Activated naive CD8-positive, alpha-beta T cell treated with anti-CD3 and anti-CD28 coated beads for 36 hours (primary cell): Measurements from ENCODE around the gene DYNC1H1. TPM values are rescaled to one million over a fixed set of nuclear protein-coding genes. Genes with fewer than 3 reads are reported as not detected.

Experiments used
- DNase-seq: peaks from one replicate; pipeline ENCODE4 v3.0.0; 2021
- H3K27ac Mint-ChIP-seq: one replicate; pipeline ENCODE4 v1.8.0; 2022; ENCODE audit warnings: mild to moderate bottlenecking, moderate library complexity, mixed read lengths
- H3K27me3 Mint-ChIP-seq: one replicate; pipeline ENCODE4 v1.8.0; 2022; ENCODE audit warnings: mild to moderate bottlenecking, mixed read lengths
- H3K36me3 Mint-ChIP-seq: one replicate; pipeline ENCODE4 v1.8.0; 2021; ENCODE audit warnings: mild to moderate bottlenecking, mixed read lengths
- H3K4me1 Mint-ChIP-seq: one replicate; pipeline ENCODE4 v1.8.0; 2021; ENCODE audit warnings: mixed read lengths
- H3K4me3 Mint-ChIP-seq: one replicate; pipeline ENCODE4 v1.8.0; 2022; ENCODE audit warnings: mild to moderate bottlenecking, moderate library complexity, mixed read lengths
- H3K9me3 Mint-ChIP-seq: one replicate; pipeline ENCODE4 v1.8.0; 2022; ENCODE audit warnings: mixed read lengths
- total RNA-seq, 2 experiments: library from RNA; stranded (reverse); gene quantifications; one replicate each; pipeline ENCODE4 v1.2.3, GENCODE V29; 2021

The DYNC1H1 gene
- total RNA-seq, 2 experiments from 2014 or later = 216 to 227 TPM

DNA sequence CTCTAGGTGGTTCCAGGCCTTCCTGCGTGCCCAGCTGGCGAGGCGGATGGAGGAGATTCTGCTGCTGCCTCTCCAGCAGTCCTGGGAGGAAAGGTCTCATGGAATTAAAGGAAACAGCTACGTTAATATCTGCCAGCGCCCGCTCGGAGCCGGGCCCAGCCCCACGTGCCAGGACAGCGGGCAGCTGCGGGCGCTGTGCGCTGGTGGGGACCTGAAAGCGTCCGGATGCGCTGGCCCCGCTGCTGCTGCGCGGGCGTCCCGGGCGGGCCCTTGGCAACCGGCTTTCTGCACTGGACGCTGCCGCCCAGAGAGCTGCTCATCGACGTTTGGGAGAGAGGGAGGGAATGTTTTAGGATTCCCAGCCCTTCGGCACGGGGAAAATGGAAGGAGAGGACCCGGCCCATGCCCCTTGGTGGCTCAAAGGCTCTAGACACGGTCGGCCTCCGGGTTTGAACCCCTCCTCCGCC is 8.6 kb upstream of the DYNC1H1 start:
- DNase-seq = no peak

DNA sequence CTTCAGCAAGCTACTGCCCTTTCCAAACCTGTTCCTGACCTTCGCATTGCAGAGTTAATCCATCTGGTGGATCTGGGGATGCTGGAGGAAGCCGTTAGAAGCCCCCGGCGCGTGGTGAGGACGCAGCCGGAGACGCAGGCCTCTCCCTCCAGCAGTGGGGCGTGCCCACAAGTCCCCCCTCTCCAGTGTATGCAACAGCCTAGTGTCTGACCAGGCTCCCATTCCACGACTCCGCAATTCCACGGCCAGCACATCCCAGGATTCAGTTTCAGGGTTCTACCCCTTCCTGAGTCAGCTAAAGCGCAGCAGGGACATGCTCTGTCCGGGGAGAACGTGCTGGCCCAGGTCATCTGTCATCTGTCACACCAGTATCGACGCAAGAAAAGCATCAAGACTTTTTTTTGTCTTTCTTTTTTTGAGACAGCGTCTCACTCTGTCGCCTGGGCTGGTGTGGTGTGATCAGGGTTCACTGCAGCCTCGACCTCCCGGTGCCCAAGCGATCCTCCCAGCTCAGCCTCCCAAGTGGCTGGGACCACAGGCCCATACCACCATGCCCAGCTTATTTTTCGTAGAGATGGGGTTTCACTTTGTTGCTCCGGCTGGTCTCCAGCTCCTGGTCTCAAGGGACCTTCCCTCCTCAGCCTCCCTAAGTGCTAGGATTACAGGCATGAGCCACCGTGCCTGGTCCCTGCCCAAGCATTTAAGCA is 8.0 kb upstream of the DYNC1H1 start:
- Mint-ChIP-seq H3K4me1 (peaks cover 6% of the 10 kb centered on the region), H3K36me3 (no peaks in the 10 kb centered on the region), H3K4me3 (no peak overlapping the region), H3K27ac (no peak overlapping the region), H3K9me3 (no peaks in the 10 kb centered on the region), H3K27me3 (peaks cover 3% of the 10 kb centered on the region)
- no peak for DNase-seq

More for the DNA sequence above, 8.6 kb upstream of the DYNC1H1 start:
- H3K27ac Mint-ChIP-seq = no peak overlapping the region
- H3K9me3 Mint-ChIP-seq = no peaks in the 10 kb centered on the region
- peaks cover 2% of the 10 kb centered on the region for H3K4me1 Mint-ChIP-seq
- H3K4me3 Mint-ChIP-seq = no peak overlapping the region
- H3K27me3 Mint-ChIP-seq = no peaks in the 10 kb centered on the region
- H3K36me3 Mint-ChIP-seq = no peaks in the 10 kb centered on the region

DNA sequence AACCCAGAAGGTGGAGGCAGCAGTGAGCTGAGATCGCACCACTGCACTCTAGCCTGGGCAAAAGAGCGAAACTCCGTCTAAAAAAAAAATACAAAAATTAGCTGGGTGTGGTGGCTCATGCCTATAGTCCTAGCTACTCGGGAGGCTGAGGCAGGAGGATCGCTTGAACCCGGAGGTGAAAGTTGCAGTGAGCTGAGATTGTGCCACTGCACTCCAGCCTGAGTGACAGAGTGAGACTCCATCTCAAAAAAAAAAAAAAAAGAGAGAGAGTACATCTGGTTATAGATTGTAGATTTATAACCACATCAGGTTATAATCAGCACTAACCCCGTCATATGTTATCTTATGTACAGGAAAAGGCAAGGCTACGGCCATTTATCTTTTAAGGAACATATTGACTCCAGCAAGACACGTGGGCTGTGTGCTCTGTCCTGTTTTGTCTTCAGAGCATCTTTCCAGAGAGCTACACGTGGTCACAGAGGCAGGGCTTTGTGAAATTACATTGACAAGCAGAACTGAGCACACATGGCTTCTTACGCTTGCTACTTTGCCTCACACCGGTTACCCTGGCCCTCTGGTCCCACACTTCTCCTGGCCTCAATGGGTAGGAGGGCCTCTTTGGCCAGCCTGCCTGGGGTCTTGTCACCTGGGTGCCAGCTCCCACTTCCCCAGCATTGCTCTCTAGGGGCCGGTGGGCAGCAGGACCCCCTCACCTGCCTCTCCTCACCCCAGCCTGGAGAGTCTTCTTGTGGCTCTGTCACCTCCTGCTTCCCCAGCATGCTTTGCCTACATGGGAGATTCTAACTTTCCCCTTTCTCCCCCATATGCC is 6.8 kb upstream of the DYNC1H1 start:
- no peak overlapping the region for H3K27ac Mint-ChIP-seq
- peaks cover 8% of the 10 kb centered on the region for H3K4me1 Mint-ChIP-seq
- no peaks in the 10 kb centered on the region for H3K9me3 Mint-ChIP-seq
- H3K27me3 Mint-ChIP-seq = peaks cover 5% of the 10 kb centered on the region
- no peak for DNase-seq
- H3K36me3 Mint-ChIP-seq = no peaks in the 10 kb centered on the region
- H3K4me3 Mint-ChIP-seq = no peak overlapping the region

DNA sequence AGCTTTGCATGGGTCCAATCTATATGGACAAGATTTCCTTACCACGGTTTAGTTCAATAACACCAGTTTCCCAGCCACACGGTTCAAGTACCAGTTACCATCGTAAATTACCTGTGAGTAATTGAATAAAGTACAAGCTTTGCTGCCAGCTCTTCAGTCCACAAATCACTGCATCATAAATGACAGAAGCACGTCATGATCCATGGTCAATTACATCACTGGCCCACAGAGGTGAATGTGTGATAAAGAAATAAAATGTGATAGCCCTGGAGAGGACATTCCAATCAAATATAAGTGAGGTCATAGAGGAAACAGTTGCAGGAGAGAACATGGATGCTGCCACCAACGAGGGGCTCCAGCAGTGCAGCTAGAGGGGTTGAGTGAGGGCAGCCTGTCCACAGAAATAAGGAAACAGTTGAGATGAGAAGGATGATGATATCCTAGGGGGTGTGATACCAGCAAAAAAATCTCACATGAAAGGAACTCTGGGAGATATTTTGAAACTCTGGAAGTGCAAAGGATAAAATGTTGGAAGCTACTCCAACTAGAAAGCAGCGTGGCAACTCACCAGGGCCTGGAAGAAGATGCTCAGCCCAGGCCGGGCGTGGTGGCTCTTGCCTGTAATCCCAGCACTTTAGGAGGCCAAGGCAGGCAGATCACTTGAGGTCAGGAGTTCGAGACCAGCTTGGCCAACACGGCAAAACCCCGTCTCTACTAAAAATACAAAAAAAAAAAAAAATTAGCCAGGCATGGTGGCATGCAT is 5.8 kb upstream of the DYNC1H1 start:
- no peak overlapping the region for H3K27ac Mint-ChIP-seq
- H3K4me3 Mint-ChIP-seq = no peak overlapping the region

GRCh38 chr14:101959277-101959676 is 5.1 kb upstream of the DYNC1H1 start:
- DNase-seq = no peak
- Mint-ChIP-seq H3K27ac (no peak overlapping the region), H3K4me3 (no peak overlapping the region), H3K36me3 (no peaks in the 10 kb centered on the region), H3K9me3 (no peaks in the 10 kb centered on the region), H3K4me1 (peaks cover 14% of the 10 kb centered on the region), H3K27me3 (peaks cover 5% of the 10 kb centered on the region)

More for the DNA sequence above, 5.8 kb upstream of the DYNC1H1 start:
- Mint-ChIP-seq H3K4me1 (peaks cover 9% of the 10 kb centered on the region), H3K27me3 (peaks cover 5% of the 10 kb centered on the region), H3K9me3 (no peaks in the 10 kb centered on the region), H3K36me3 (no peaks in the 10 kb centered on the region)
- DNase-seq = no peak

GRCh38 chr14:101960225-101960624 is 4.1 kb upstream of the DYNC1H1 start:
- Mint-ChIP-seq H3K9me3 (no peaks in the 10 kb centered on the region), H3K4me1 (peaks cover 14% of the 10 kb centered on the region), H3K36me3 (no peaks in the 10 kb centered on the region), H3K27ac (no peak overlapping the region), H3K4me3 (no peak overlapping the region), H3K27me3 (peaks cover 5% of the 10 kb centered on the region)
- no peak for DNase-seq

- no peaks in the 10 kb centered on the region for H3K36me3 Mint-ChIP-seq
- peaks cover 20% of the 10 kb centered on the region for H3K4me1 Mint-ChIP-seq
Measured at GRCh38 chr14:101961011-101961721, 3.2 kb upstream of the DYNC1H1 start.

GRCh38 chr14:101961746-101962502 is 2.4 kb upstream of the DYNC1H1 start:
- peaks cover 24% of the 10 kb centered on the region for H3K4me1 Mint-ChIP-seq
- H3K36me3 Mint-ChIP-seq = no peaks in the 10 kb centered on the region
- H3K27ac Mint-ChIP-seq = no peak overlapping the region
- no peak for DNase-seq
- H3K27me3 Mint-ChIP-seq = peaks cover 5% of the 10 kb centered on the region
- no peaks in the 10 kb centered on the region for H3K9me3 Mint-ChIP-seq
- no peak overlapping the region for H3K4me3 Mint-ChIP-seq

More at GRCh38 chr14:101961011-101961721, 3.2 kb upstream of the DYNC1H1 start:
- Mint-ChIP-seq H3K27ac (no peak overlapping the region), H3K4me3 (no peak overlapping the region), H3K9me3 (no peaks in the 10 kb centered on the region), H3K27me3 (peaks cover 5% of the 10 kb centered on the region)
- DNase-seq = peak; percentile 72

DNA sequence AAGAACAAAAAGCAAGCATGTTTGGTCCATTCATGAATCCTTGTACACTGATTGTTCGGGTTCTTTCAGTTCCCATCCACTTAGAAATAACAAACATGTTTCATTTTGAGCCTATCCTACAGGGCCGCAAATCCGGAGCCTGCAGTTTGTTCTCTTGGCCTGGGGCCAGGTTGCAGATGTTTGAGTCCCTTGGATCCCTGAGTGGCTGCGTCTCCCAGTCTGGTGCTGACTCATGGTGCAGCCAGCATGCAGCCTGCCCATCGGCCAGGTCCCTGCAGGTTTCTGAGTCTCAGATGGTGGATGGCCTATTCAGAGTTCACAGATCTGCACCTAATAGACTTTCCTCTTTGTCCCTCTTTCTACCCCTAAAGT is 1.9 kb upstream of the DYNC1H1 start:
- no peak for DNase-seq
- peaks cover 5% of the 10 kb centered on the region for H3K27me3 Mint-ChIP-seq
- no peak overlapping the region for H3K27ac Mint-ChIP-seq
- H3K4me3 Mint-ChIP-seq = no peak overlapping the region
- peaks cover 27% of the 10 kb centered on the region for H3K4me1 Mint-ChIP-seq
- H3K36me3 Mint-ChIP-seq = no peaks in the 10 kb centered on the region
- H3K9me3 Mint-ChIP-seq = no peaks in the 10 kb centered on the region

GRCh38 chr14:101963052-101963451 is 1.3 kb upstream of the DYNC1H1 start:
- H3K27ac Mint-ChIP-seq = no peak overlapping the region
- DNase-seq = no peak
- H3K27me3 Mint-ChIP-seq = peaks cover 5% of the 10 kb centered on the region
- peaks cover 3% of the 10 kb centered on the region for H3K36me3 Mint-ChIP-seq
- peaks cover 32% of the 10 kb centered on the region for H3K4me1 Mint-ChIP-seq
- H3K4me3 Mint-ChIP-seq = no peak overlapping the region
- no peaks in the 10 kb centered on the region for H3K9me3 Mint-ChIP-seq

DNA sequence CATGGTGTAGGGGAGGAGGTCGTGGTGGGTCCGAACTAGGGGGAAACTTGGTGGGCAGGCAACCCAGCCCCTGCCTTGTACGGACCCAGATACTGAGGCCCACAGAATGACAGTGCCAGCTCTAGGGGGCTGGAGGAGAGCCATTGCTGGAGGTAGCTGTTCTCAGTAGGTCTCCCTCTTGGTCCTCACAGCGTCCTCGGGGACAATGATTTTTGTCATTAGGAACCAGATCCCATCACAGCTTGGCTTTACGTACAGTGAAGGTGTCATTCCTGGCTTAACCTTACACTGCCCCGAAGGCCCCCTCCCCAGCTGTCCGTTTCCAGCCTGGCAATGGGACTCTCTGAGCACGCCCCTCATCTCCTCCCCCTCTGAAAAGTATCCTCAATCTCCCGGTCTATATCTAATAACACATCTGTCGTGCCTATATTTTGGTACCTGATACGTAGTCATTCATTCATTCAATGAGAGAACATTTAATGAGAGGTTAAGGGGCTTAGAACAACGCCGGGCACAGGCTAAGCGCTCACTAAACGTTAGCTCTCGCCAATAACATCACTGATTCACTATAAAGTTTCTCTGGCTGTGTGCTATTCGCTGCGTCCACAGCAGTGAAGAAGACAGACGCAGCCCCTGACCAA is 597 bp upstream of the DYNC1H1 start:
- Mint-ChIP-seq H3K4me1 (peaks cover 38% of the 10 kb centered on the region), H3K27me3 (peaks cover 5% of the 10 kb centered on the region), H3K9me3 (no peaks in the 10 kb centered on the region), H3K4me3 (peak overlapping the region; percentile 75), H3K36me3 (peaks cover 4% of the 10 kb centered on the region), H3K27ac (peak overlapping the region; percentile 65)
- no peak for DNase-seq

- peak overlapping the region; percentile 88 for H3K27ac Mint-ChIP-seq
- H3K4me3 Mint-ChIP-seq = peak overlapping the region; percentile 90
- H3K4me1 Mint-ChIP-seq = peaks cover 46% of the 10 kb centered on the region
- peak; percentile 74 for DNase-seq
- no peaks in the 10 kb centered on the region for H3K9me3 Mint-ChIP-seq
- H3K36me3 Mint-ChIP-seq = peaks cover 9% of the 10 kb centered on the region
- H3K27me3 Mint-ChIP-seq = peaks cover 5% of the 10 kb centered on the region
Measured at GRCh38 chr14:101965181-101965544, 790 bp downstream of the DYNC1H1 start.

- Mint-ChIP-seq H3K4me1 (peaks cover 47% of the 10 kb centered on the region), H3K36me3 (peaks cover 14% of the 10 kb centered on the region), H3K27ac (peak overlapping the region; percentile 88), H3K4me3 (peak overlapping the region; percentile 90), H3K9me3 (no peaks in the 10 kb centered on the region), H3K27me3 (peaks cover 5% of the 10 kb centered on the region)
- no peak for DNase-seq
Measured at GRCh38 chr14:101965770-101966722, 1.7 kb downstream of the DYNC1H1 start.
